DND-41 (cell line): ENCODE measurements around the gene PCK2.

ENCODE experiments used
- CTCF ChIP-seq: IDR thresholded peaks from 2 replicates; pipeline ENCODE4 v1.5.1; 2012; ENCODE audit warnings: borderline replicate concordance, low read length, moderate library complexity, mild to moderate bottlenecking; ENCODE audit not compliant: poor library complexity, severe bottlenecking; ENCODE audit errors: extremely low read depth
- EZH2 ChIP-seq: IDR thresholded peaks from 3 replicates; pipeline ENCODE4 v1.6.1; 2012; ENCODE audit warnings: borderline replicate concordance, low read depth, mild to moderate bottlenecking, moderate library complexity, low read length, inconsistent platforms; ENCODE audit not compliant: severe bottlenecking

DNA sequence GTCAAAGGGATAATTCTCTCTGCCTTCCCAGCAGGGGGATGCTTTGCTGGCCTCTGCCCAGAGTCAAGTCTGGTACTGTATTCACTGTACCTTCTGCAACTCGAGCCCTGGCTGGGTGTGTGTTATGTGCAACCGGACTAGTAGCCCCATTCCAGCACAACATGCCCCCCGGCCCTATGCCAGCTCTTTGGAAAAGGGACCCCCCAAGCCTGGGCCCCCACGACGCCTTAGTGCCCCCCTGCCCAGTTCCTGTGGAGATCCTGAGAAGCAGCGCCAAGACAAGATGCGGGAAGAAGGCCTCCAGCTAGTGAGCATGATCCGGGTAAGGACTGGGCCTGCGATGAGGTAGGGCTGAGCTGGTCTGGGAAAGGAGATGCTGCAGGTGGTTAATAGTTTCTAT lies 56.5 kb downstream of the PCK2 start:
- TF ChIP-seq CTCF = no peak
- no peak for TF ChIP-seq EZH2
